Parathyroid adenoma (tissue), 2 donors: Measurements from ENCODE around the gene SFMBT2.

Experiments used
- H2AFZ ChIP-seq: fragments of 300-600 bp; sonication (generic); one replicate; pipeline ENCODE4 v1.7.0; 2017; ENCODE audit warnings: antibody characterized with exemption, mild to moderate bottlenecking
- H3K27ac ChIP-seq: fragments of 300-600 bp; sonication (generic); one replicate; pipeline ENCODE4 v1.7.0; 2017
- H3K27me3 ChIP-seq: fragments of 300-600 bp; sonication (generic); one replicate; pipeline ENCODE4 v1.7.0; 2017; ENCODE audit warnings: low read length; ENCODE audit not compliant: control insufficient read depth, insufficient read depth
- H3K36me3 ChIP-seq: fragments of 300-600 bp; sonication (generic); one replicate; pipeline ENCODE4 v1.7.0; 2017; ENCODE audit warnings: low read length; ENCODE audit not compliant: control insufficient read depth, insufficient read depth
- H3K4me1 ChIP-seq: fragments of 300-600 bp; sonication (generic); one replicate; pipeline ENCODE4 v1.7.0; 2017; ENCODE audit warnings: control low read depth
- H3K4me2 ChIP-seq: fragments of 300-600 bp; sonication (generic); one replicate; pipeline ENCODE4 v1.7.0; 2017; ENCODE audit warnings: low read length
- H3K4me3 ChIP-seq: fragments of 300-600 bp; sonication (generic); one replicate; pipeline ENCODE4 v1.7.0; 2017; ENCODE audit warnings: low read depth, low read length
- H3K79me2 ChIP-seq: fragments of 300-600 bp; sonication (generic); one replicate; pipeline ENCODE4 v1.7.0; 2017; ENCODE audit warnings: control low read depth
- H3K9ac ChIP-seq: fragments of 300-600 bp; sonication (generic); one replicate; pipeline ENCODE4 v1.7.0; 2017; ENCODE audit warnings: mild to moderate bottlenecking
- H3K9me3 ChIP-seq: fragments of 300-600 bp; sonication (generic); one replicate; pipeline ENCODE4 v1.7.0; 2017; ENCODE audit warnings: low read length; ENCODE audit not compliant: control insufficient read depth
- CTCF ChIP-seq: fragments of 300-600 bp; sonication (generic); IDR thresholded peaks from one replicate; pipeline ENCODE4 v1.7.0; 2017; ENCODE audit warnings: antibody characterized with exemption, mild to moderate bottlenecking
- donor health status: primary hyperparathyroidism.

The SFMBT2 gene

GRCh38 chr10:7251696-7252465 lies 159.0 kb downstream of the SFMBT2 start:
- Histone ChIP-seq H3K4me1 (no peaks in the 10 kb centered on the region), H3K9me3 (no peaks in the 10 kb centered on the region), H2AFZ (no peak overlapping the region), H3K9ac (no peak overlapping the region), H3K36me3 (no peaks in the 10 kb centered on the region), H3K79me2 (no peaks in the 10 kb centered on the region), H3K4me3 (no peak overlapping the region), H3K27ac (no peak overlapping the region), H3K4me2 (no peak overlapping the region), H3K27me3 (no peaks in the 10 kb centered on the region)
- no peak for TF ChIP-seq CTCF

DNA sequence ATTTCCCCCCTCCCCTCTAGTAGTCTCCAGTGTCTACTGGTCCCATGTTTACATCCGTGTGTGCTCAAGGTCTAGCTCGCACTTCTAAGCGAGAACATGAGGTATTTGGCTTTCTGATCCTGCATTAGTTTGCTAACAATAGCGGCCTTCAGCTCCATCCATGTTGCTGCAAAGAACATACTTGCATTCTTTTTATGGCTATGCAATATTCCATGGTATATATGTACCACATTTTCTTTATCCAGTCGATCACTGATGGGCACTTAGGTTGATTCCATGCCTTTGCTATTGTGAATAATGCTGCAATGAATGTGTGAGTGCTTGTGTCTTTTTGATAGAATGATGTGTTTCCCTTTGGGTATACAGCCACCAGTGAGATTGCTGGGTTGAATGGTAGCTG lies 160.6 kb downstream of the SFMBT2 start:
- H3K27ac ChIP-seq: no peak overlapping the region
- H3K36me3 ChIP-seq: no peaks in the 10 kb centered on the region
- no peak overlapping the region for H2AFZ ChIP-seq
- H3K4me3 ChIP-seq: no peak overlapping the region
- no peak overlapping the region for H3K9ac ChIP-seq
- no peak for TF ChIP-seq CTCF
- no peaks in the 10 kb centered on the region for H3K27me3 ChIP-seq
- no peak overlapping the region for H3K4me2 ChIP-seq
- no peaks in the 10 kb centered on the region for H3K9me3 ChIP-seq
- H3K79me2 ChIP-seq: no peaks in the 10 kb centered on the region
- no peaks in the 10 kb centered on the region for H3K4me1 ChIP-seq

- Histone ChIP-seq H3K4me1 (no peaks in the 10 kb centered on the region), H3K9me3 (no peaks in the 10 kb centered on the region), H2AFZ (no peak overlapping the region), H3K4me2 (no peak overlapping the region), H3K4me3 (no peak overlapping the region), H3K27ac (no peak overlapping the region), H3K27me3 (no peaks in the 10 kb centered on the region), H3K79me2 (no peaks in the 10 kb centered on the region), H3K9ac (no peak overlapping the region), H3K36me3 (no peaks in the 10 kb centered on the region)
- no peak for TF ChIP-seq CTCF
These were observed 162.2 kb downstream of the SFMBT2 start for GRCh38 chr10:7248585-7249164.

GRCh38 chr10:7248148-7248547 lies 162.7 kb downstream of the SFMBT2 start:
- no peak overlapping the region for H2AFZ ChIP-seq
- no peak overlapping the region for H3K4me3 ChIP-seq
- H3K9ac ChIP-seq: no peak overlapping the region
- H3K27me3 ChIP-seq: no peaks in the 10 kb centered on the region
- H3K4me1 ChIP-seq: no peaks in the 10 kb centered on the region
- H3K79me2 ChIP-seq: no peaks in the 10 kb centered on the region
- H3K27ac ChIP-seq: no peak overlapping the region
- no peaks in the 10 kb centered on the region for H3K9me3 ChIP-seq
- H3K4me2 ChIP-seq: no peak overlapping the region
- H3K36me3 ChIP-seq: no peaks in the 10 kb centered on the region
- TF ChIP-seq CTCF: no peak

DNA sequence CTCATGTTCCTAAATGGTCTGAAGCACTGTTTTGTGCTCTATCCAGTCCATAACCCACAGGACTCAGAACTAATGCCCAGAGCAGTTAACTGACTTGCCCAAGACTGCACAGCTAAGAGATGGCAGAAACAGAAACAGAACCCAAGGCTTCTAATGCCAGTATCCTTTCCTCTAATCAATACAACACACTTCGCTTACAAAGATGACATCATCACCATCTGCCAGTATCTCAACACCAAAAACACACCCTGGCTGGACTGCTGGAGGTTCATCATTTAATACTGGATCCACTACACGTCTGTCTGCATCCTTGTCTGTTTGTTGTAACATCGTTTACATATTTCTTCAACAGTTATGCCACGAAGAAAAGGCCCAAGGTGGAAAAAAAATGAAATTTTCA lies 165.3 kb downstream of the SFMBT2 start:
- Histone ChIP-seq H3K27ac (no peak overlapping the region), H2AFZ (no peak overlapping the region), H3K9ac (no peak overlapping the region), H3K4me1 (no peaks in the 10 kb centered on the region), H3K4me2 (no peak overlapping the region), H3K9me3 (no peaks in the 10 kb centered on the region), H3K27me3 (no peaks in the 10 kb centered on the region), H3K36me3 (no peaks in the 10 kb centered on the region), H3K4me3 (no peak overlapping the region), H3K79me2 (no peaks in the 10 kb centered on the region)
- no peak for TF ChIP-seq CTCF
